ENCODE data around the gene NBPF3. TPM values are rescaled to one million over a fixed set of nuclear protein-coding genes. Genes with fewer than 3 reads are reported as not detected.
"Not testable (repeated sequence)": the region's sequence is repeated elsewhere in the genome, so short reads cannot be mapped to it uniquely, and the experiment has no call there.

Gene NBPF3
- polyA plus RNA-seq, 1 donor = 6.1 TPM

DNA sequence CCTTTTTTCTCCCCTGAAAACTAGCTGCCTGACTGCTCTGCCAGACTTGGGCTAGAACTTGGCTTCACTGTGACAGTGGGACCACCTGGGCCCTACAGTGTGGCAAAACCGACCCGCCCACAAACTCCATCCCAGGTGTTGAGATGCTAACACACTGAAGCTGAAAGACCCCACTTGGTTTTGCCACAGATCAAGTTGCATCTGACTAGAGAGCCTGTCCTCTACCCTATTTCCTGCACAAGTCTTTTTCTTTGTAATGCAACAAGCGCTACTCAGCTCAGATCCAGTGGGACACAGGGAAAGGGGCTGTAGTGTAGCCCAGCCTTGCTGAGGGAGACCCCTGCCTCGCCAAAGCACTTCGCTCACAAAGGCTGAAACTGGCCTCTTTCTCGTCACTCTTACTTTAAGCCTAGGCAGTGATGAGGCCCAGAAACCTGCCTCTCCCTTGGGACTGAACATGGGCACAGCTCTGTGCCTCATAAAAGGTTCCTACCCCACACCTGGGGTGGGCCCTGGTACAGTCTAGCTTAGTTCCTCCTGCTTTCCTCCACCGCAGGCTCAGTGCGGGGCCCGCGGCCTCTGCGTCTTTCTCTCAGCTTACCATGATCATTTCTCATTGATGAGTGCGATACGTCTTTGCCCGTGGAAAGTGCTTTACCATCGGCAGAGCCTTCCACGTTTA lies 79.0 kb downstream of the NBPF3 start:
- no peak for DNase-seq (ENCODE audit: low read depth)

DNA sequence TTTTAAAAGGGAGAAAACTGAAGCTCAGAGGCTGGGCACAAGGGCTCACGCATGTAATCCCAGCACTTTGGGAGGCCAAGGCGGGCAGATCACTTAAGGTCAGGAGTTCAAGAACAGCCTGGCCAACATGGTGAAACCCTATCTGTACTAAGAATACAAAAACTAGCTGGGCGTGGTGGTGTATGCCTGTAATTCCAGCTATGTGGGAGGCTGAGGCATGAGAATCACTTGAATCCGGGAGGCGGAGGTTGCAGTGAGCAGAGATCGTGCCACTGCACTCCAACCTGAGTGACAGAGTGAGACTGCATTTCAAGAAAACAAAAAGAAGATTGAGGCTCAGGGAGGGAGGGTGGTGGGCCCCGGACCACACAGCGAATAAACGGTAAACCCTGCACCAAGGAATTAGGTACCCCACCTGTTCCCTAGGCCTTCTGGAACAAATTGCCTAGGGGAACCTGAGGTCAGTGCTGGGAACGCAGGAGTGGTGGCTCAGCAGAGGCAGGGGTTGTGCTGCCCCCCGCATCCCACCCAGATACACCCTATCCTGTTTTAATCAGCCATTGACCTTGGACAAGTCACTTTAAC lies 79.6 kb downstream of the NBPF3 start:
- DNase-seq (ENCODE audit: low read depth) = not testable (repeated sequence)

DNA sequence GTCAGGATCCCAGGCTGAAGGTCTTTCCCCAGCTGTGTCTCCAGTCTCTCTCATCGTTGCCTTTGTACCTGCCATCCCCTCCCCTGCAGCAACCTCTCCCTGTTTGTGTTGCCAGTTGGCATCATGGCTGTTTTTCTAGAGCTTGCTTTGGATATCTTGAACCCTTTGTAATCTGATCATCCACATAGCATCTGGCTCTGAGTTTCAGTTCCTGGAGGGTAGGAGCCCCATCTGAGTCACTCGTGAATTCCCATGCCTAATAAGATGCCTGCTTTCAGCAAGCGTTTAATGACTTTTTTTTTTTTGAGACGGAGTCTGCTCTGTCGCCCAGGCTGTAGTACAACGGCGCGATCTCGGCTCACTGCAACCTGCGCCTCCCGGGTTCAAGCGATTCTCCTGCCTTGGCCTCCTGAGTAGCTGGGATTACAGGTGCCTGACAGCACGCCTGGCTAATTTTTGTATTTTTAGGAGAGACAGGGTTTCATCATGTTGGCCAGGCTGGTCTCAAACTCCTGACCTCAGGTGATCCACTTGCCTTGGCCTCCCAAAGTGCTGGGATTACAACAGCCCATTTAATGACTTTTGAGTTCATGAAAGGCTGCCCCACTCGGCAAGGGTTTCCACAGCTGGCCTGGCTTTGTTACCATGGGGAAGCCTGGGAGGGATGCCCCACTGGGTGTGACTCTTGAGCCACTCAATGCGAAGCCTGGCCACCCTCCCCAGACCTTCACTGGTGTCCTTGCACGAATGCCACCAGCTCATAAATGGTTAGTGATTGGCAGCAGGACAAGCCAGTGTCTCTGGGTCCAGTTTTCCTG lies 81.2 kb downstream of the NBPF3 start:
- DNase-seq (ENCODE audit: low read depth) = no peak

DNA sequence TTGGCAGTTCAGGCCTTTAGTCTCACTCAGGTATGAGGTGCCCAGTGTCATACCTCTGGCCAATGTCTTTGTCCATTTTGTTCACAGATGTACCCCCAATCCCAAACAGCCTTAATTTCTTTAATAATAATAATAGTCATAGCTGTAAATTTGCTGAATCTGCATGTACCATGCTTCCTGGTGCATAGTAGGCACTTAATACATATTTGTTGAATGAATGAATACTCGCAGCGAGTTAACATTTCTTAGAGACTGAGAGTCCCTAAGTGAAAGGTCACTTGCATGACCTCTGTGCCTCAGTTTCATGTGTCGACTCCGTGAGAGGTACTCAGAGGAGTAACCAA lies 81.8 kb downstream of the NBPF3 start:
- no peak for DNase-seq (ENCODE audit: low read depth)

DNA sequence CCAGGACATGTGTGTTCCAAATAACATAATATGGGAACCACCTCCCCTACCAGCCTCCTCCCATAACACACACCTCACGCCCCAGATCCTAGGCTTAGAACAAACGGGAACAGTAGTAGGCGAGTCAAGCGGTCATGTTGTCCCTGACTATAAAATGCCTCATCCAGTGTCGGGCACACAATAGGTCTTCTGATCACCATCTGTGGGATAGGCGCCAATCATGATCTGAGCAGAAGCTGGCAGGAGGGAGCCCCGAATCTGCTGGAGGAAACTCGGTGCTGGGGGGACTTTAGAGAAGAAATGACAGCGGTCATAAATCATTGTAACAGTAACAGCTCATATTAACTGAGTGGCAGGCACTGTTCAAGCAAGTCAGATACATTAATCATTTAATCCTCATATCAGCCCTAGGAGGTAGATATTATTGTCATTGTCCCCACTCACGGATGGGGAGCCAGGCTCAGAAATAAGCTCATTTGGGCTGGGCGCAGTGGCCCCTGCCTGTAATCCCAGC lies 82.6 kb downstream of the NBPF3 start:
- no peak for DNase-seq (ENCODE audit: low read depth)

DNA sequence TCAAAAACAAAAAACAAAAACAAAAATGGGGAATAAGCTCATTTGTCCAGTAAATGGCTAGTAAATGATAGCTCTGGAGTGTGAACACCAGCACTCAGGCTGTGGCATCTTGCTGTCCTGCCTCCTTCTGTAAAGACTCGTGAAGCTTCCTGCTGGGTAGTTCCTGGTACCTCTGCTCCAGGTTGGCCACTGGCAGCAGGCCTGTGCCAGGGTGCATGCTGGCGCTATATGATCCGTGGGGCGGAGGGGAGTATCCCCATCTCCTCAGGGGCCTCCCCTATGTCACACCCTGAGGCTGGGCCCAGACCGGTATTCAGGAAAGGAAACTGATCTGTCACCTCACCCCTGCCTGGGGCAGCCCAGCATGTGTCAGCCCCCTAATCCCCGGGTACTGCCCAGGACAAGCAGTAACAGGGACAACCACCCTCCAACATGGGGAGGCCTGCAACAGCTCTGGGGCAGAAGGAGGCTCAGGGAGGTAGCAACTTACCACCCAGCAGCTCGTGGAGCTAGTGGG lies 83.4 kb downstream of the NBPF3 start:
- no peak for DNase-seq (ENCODE audit: low read depth)

DNA sequence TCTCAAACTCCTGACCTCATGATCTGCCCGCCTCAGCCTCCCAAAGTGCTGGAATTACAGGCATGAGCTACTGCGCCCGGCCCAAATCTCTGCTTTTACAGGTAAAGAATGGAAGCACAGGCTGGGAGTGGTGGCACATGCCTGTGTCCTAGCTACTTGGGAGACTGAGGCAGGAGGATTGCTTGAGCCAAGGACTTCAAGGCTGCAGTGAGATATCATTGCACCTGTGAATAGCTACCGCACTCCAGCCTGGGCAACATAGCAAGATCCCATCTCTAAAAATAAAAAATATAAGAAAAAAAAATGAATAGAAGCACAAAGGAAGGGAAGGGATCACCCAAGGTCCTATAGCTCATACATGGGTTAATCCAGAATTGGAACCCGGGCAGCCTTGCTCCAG lies 84.3 kb downstream of the NBPF3 start:
- DNase-seq (ENCODE audit: low read depth) = no peak

DNA sequence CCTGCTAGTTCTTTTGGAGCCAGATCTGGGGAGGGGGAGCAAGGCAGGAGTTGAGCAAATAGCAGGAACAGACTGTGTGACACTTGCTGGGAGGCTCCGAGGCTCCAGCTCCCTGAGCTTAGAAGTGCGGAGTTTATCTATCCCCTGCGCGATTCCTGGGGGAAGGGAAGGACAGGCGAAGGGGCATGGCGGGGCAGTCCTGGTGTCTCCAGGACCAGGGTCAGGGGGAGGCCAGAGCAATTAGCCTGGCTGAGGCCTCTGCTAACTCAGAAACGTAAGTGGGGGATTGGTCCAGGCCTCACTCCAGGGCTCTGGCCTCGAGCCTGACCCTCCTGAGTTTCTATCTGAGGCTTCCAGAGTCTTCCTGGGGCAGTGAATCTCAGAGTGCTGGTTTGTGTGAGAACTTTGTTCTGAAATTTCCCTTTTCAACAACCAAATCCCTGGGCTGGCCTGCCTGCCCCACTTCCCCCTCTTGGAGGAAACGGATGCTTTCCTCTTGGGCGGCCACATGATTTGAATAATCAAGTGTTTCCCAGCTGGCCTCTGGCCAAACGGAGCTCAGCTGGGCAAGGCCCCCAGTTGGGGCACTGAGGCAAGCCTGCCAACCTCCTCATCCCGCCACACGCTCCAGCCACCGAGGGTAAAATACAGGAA lies 84.9 kb downstream of the NBPF3 start:
- no peak for DNase-seq (ENCODE audit: low read depth)

DNA sequence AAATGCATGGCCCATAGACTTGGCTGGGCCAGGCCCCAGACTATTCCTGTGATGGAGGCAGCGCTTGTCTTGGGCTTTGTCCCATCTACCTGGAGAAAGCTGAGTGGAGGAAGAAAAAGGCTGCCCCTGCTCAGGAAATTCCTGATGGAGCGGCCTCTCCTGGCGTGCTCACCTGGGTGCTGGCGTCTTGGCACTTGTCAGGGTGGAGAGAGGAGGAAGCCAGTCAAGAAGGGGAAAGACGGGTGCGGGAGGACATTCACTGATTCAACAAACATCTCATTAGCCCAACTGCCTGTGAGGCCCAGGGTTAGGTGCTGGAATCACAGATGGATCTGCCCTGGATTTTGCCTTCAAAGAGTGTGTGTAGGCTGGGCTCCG lies 85.4 kb downstream of the NBPF3 start:
- DNase-seq (ENCODE audit: low read depth) = no peak

DNA sequence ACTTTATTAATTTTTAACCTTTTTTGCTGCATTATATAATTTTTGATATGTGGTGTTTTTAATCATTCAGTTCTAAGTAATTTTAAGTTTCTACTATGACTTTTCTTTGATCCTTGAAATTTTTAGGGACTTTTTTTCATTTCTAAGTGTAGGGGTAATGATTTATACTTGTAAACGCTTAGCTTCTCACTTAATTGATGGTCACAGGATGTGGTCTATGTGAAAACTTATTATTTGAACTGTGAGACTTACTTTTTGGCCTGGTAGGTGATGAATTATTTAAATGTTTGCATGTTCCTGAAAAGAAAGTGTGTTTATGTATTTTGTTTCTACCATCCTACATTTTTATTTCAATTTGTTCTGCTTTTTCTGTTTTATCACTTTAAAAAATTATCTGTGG lies 86.5 kb downstream of the NBPF3 start:
- DNase-seq (ENCODE audit: low read depth) = no peak

DNA sequence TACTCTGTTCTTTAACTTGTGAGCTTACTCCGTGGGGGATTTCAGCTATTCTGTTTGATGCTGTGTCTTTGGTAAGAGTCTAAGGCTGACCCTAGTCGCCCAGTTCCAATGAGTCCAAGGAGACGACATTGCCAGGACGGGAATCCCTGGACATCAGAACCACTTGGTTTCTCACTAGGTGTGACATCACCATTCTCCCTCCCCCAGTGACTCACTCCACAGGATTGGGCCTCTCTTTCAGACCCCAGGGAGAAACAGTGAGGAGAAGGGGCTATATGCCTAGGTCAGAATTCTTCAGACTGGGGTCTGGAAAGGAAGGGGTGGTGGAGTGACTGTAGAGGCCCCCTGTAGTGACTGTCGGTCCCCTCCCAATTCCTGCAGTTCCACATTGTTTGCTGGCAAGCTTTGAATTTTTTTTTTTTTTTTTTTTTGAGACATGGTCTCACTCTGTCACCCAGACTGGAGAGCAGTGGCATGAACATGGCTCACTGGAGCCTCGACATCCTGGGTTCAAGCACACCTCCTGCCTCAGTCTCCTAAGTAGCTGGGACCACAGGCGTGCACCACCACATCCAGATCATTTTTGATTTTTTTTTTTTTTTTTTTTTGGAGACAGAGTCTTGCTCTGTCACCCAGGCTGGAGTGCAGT lies 90.6 kb downstream of the NBPF3 start:
- DNase-seq (ENCODE audit: low read depth) = no peak

DNA sequence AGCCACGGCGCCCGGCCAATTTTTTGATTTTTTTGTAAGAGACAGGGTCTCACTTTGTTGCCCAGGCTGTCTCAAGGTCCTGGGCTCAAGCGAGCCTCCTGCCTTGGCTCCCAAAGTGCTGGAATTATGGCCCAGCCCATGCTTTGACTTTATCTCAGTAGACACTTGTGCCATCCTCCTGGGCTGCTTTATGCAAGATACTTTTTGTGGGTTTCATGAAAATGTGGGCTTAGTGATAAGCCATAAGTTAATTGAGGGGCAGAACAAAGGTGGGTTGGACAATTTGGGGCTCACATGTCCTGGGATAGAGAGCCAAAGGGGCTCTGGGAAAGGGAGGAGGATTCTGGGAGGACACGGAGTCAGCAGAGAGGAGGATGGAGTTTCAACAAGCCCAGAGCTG lies 91.3 kb downstream of the NBPF3 start:
- DNase-seq (ENCODE audit: low read depth) = no peak

DNA sequence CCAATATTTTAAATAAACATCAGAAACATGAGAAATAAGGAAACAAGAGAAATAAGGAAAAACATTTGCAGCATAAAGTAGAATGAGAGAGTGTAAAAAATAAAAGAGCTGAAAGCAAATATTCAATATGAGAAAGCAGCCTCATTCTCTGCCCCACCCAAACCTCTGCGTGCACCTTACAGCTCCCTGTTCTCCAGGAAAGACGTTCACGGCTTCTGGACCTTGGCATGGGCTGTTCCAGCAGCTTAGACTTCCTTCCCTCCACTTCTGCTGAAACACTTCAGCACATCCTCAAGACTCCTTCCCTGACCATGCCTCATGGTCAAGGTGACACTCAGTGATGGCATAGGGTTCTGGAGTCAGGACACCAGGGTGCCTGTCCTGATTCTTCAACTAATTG lies 92.6 kb downstream of the NBPF3 start:
- no peak for DNase-seq (ENCODE audit: low read depth)

DNA sequence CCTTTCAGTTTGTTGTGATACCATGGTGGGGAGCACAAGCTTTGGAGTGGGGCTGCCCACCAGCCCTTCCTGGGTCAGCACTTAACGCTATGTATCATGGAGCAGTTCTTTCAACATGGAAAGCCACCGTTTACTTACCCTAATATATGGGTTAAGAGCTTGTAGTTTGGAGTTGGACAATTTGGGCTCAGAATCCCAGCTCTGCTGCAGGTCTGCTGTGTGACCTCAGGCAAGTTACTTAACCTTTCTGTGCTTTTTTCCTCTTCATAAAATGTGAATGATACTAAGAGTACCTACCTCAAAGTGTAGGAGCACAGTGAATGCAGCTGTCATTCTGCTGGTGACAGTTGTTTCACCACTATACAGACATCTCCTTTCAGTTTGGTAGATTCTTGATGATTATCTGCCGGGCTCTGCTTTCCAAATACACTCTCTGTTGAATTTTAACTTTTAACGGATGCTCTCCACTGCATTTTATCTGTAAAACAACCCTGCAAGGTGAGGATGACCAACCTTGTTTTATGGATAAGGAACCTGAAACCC lies 93.1 kb downstream of the NBPF3 start:
- no peak for DNase-seq (ENCODE audit: low read depth)

DNA sequence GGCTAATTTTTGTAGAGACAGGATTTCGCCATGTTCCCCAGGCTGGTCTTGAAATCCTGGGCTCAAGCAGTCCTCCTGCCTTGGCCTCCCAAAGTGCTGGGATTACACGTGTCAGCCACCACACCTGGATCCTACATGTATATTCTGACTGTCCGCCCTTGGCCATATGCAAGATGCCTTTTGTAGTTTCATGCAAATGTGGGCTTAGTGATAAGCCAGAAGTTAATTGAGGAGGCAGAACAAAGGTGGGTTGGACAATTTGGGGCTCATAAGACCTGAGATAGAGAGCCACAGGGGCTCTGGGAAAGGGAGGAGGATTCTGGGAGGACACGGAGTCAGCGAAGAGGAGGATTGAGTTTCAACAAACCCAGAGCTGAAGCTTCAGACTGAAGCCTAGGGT lies 94.2 kb downstream of the NBPF3 start:
- no peak for DNase-seq (ENCODE audit: low read depth)

Other genes with a start within 250 kb of the NBPF3 start
- gene ECE1, start 149.7 kb upstream of the NBPF3 start, polyA plus RNA-seq (ENCODE audit: insufficient read length) = 29.1 TPM
- 3.0 TPM for gene ALPL, start 69.3 kb downstream of the NBPF3 start, polyA plus RNA-seq (ENCODE audit: insufficient read length)
- gene RAP1GAP, start 229.2 kb downstream of the NBPF3 start, polyA plus RNA-seq (ENCODE audit: insufficient read length) = 1.7 TPM